Activated CD8-positive, alpha-beta memory T cell treated with anti-CD3 and anti-CD28 coated beads, Interleukin-2, amount 10 ng/mL, durations not matched to agents 7 days and 5 days (primary cell): ENCODE data around the gene PACRG. TPM values are rescaled to one million over a fixed set of nuclear protein-coding genes. Genes with fewer than 3 reads are reported as not detected.

Experiments
- ATAC-seq: fragments of 150-1000 bp; cut with Tn5 transposase; one replicate; pipeline ENCODE4 v1.10.0; 2021; ENCODE audit warnings: moderate library complexity
- CTCF ChIA-PET: fragments of 350-600 bp; sonication (Branson Sonifier 250); formaldehyde crosslinking; loops from one replicate; lab custom pipeline; 2021; ENCODE audit warnings: antibody characterized with exemption; lab: Charles Lee
- DNase-seq: peaks from one replicate; pipeline ENCODE4 v3.0.0-alpha.2; 2020
- H3K27ac Mint-ChIP-seq: one replicate; pipeline ENCODE4 v1.8.0; 2021; ENCODE audit warnings: mild to moderate bottlenecking, mixed read lengths
- H3K27me3 Mint-ChIP-seq: one replicate; pipeline ENCODE4 v1.8.0; 2021; ENCODE audit warnings: mixed read lengths
- H3K36me3 Mint-ChIP-seq: one replicate; pipeline ENCODE4 v1.8.0; 2021; ENCODE audit warnings: mild to moderate bottlenecking, mixed read lengths
- H3K4me1 Mint-ChIP-seq: one replicate; pipeline ENCODE4 v1.8.0; 2021; ENCODE audit warnings: mixed read lengths
- H3K4me3 Mint-ChIP-seq: one replicate; pipeline ENCODE4 v1.8.0; 2021; ENCODE audit warnings: mild to moderate bottlenecking, moderate library complexity, mixed read lengths
- H3K9me3 Mint-ChIP-seq: one replicate; pipeline ENCODE4 v1.8.0; 2022; ENCODE audit warnings: low read depth, mixed read lengths
- total RNA-seq, 2 experiments: library from RNA; stranded (reverse); gene quantifications; one replicate each; pipeline ENCODE4 v1.2.3, GENCODE V29; 2021

PACRG gene
- total RNA-seq, 2 experiments from 2014 or later, result not detected

DNA sequence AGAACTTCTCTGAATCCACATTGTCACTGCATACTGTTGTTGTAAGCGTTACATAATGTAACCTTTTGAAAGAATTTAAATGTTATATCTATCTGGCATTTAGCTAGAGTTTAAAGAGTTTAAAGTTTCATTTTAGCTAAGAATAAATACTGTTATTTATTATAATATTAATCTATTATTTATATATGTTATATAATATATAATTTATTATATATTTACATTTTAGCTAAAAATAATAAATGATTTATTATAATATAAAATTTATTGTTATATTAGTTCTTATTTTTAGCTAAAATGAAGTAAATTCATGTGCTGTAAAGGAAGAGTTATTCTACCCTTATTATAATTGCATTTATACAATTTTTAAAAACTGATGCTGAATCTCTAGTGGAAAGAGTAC, 431.3 kb downstream of the PACRG start:
- no peaks in the 10 kb centered on the region for H3K9me3 Mint-ChIP-seq

GRCh38 chr6:163159689-163160088, 431.9 kb downstream of the PACRG start:
- Mint-ChIP-seq H3K36me3 (no peaks in the 10 kb centered on the region), H3K4me3 (no peak overlapping the region), H3K4me1 (no peaks in the 10 kb centered on the region), H3K27me3 (no peaks in the 10 kb centered on the region), H3K9me3 (no peaks in the 10 kb centered on the region), H3K27ac (no peak overlapping the region)
- ATAC-seq (no peak), DNase-seq (no peak)
- CTCF ChIA-PET, result no interaction called here

More for the DNA sequence above, 431.3 kb downstream of the PACRG start:
- Mint-ChIP-seq H3K4me3 (no peak overlapping the region), H3K27ac (no peak overlapping the region), H3K36me3 (no peaks in the 10 kb centered on the region), H3K4me1 (no peaks in the 10 kb centered on the region), H3K27me3 (no peaks in the 10 kb centered on the region)
- CTCF ChIA-PET, result no interaction called here
- ATAC-seq (no peak), DNase-seq (no peak)

DNA sequence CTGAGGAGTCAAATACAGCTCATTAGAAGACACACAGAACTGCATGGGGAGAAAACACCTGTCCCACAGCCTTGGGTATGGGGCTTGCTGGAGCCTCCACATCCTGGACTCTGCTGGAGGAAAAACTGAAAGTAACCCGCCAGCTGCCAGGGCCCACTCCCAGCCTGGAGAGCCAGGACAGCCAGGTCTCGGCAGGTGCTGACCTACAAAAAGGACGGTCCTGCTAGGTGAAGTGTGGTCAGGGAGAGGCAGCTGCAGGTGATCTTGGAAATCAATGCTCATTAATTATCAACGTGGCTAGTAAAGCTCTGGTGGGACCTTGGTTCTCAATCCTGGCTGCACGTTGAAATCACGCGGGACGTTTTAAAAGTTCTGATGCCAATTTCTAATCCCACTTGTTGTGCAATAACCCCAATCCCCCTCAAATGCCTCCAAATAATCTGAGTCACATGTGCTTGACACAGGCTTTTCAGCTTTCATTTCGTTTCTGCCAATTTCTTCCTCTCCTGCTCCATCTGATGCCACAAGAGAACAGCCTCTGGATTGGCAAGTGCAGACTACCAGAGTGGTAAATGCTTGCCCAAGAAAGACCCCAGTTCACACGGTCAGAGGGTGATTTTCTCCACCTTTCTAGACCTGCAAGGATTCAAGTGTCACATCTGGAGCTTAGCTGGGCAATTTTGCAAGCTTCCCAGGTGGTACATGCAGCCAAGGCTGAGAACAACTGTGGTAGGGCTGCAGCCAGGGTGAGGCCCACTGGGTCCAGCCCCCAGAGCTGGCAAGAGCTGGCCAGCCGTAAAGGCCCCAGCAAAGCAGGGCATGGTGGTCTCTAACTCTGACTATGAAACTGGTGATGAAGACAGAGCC, 434.5 kb downstream of the PACRG start:
- H3K9me3 Mint-ChIP-seq, result no peaks in the 10 kb centered on the region
- H3K4me3 Mint-ChIP-seq, result no peak overlapping the region
- no peaks in the 10 kb centered on the region for H3K27me3 Mint-ChIP-seq
- CTCF ChIA-PET, result no interaction called here
- ATAC-seq (no peak), DNase-seq (no peak)
- no peaks in the 10 kb centered on the region for H3K36me3 Mint-ChIP-seq
- no peaks in the 10 kb centered on the region for H3K4me1 Mint-ChIP-seq
- H3K27ac Mint-ChIP-seq, result no peak overlapping the region

DNA sequence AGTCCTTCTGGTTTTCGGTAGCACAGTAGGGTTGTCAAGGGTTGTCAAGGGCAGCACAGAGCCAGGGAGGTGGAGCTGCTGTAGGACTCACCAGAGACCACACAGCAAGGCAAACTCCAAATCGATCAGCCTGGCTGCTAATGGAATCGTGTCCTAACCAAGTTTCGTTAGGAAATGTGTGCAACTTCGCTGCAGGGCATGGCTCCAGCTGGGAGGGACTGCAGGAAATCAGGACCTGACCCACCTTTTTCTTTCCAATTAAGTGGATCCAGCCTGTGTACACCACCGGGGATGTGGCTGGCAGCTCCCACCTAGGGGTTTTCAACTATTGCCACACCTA, 435.1 kb downstream of the PACRG start:
- ATAC-seq (no peak), DNase-seq (no peak)
- H3K27ac Mint-ChIP-seq, result no peak overlapping the region
- no peaks in the 10 kb centered on the region for H3K27me3 Mint-ChIP-seq
- CTCF ChIA-PET, result no interaction called here
- H3K4me3 Mint-ChIP-seq, result no peak overlapping the region
- H3K4me1 Mint-ChIP-seq, result no peaks in the 10 kb centered on the region
- H3K9me3 Mint-ChIP-seq, result no peaks in the 10 kb centered on the region
- no peaks in the 10 kb centered on the region for H3K36me3 Mint-ChIP-seq

GRCh38 chr6:163164175-163164900, 436.6 kb downstream of the PACRG start:
- Mint-ChIP-seq H3K36me3 (no peaks in the 10 kb centered on the region), H3K4me1 (no peaks in the 10 kb centered on the region), H3K4me3 (no peak overlapping the region), H3K27me3 (no peaks in the 10 kb centered on the region), H3K27ac (no peak overlapping the region), H3K9me3 (no peaks in the 10 kb centered on the region)
- DNase-seq (no peak), ATAC-seq (no peak)
- CTCF ChIA-PET, result no interaction called here

DNA sequence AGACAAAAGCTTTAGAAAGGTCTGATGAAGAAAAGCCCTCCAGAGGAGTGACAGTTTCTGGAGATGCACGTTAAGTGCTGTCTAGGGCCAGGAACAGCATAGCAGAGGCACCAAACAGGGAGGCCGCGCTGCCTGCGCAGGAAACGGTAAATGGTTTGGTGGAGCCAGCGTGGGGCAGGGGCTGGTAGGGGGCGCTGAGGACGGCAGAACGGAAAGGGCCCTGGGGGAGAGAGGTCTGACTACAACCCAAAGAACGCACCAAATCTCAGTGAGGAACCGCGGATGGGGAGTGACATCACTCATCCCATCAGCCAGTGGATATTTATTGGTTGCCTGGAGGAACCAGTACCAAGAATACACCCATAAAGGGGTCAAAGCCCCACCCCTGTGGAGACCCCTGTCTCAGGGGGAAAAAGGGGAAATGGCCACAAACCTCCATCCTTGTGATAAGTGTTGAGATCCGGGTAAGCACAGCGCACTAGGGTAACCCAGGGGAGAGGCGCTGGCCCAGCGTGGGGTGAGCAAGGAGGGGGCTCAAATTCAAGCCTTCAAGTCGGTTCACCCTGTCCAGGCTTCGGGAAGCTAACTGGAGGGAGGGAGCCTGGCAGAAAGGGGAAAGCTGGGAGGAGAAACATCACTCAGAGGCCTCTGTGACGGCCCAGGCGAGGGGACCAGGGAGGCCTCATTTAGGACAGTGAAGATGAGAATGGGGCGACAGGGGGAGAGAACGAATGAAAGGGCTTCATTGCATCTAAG, 437.6 kb downstream of the PACRG start:
- DNase-seq (no peak), ATAC-seq (no peak)
- Mint-ChIP-seq H3K36me3 (no peaks in the 10 kb centered on the region), H3K4me3 (no peak overlapping the region), H3K4me1 (no peaks in the 10 kb centered on the region), H3K27me3 (no peaks in the 10 kb centered on the region), H3K9me3 (no peaks in the 10 kb centered on the region), H3K27ac (no peak overlapping the region)
- CTCF ChIA-PET, result no interaction called here

GRCh38 chr6:163165922-163166321, 438.1 kb downstream of the PACRG start:
- no peak for DNase-seq
- Mint-ChIP-seq H3K27me3 (no peaks in the 10 kb centered on the region), H3K27ac (no peak overlapping the region), H3K4me1 (no peaks in the 10 kb centered on the region), H3K9me3 (no peaks in the 10 kb centered on the region), H3K4me3 (no peak overlapping the region), H3K36me3 (no peaks in the 10 kb centered on the region)
- ATAC-seq, result no peak
- CTCF ChIA-PET, result no interaction called here

DNA sequence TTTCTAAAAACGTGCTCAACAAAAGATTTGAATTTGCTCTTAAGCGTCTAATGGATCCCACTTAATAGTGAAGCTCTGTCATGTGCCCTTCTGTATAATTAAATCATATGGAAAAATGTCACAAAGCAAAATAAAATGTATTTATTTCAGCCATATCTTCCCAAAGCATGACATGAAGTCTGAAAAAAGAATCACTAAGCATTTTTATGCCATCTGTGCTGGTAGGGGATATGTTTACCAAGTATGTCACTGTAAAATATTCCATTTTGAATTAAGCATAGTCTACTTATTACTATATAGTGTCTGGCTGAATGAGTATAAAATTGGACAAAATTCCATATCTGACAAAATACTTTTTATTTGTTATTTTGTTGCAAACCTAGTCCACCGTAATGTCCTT, 438.7 kb downstream of the PACRG start:
- Mint-ChIP-seq H3K4me3 (no peak overlapping the region), H3K27me3 (no peaks in the 10 kb centered on the region), H3K27ac (no peak overlapping the region), H3K9me3 (no peaks in the 10 kb centered on the region), H3K4me1 (no peaks in the 10 kb centered on the region), H3K36me3 (no peaks in the 10 kb centered on the region)
- ATAC-seq (no peak), DNase-seq (no peak)
- CTCF ChIA-PET, result no interaction called here

DNA sequence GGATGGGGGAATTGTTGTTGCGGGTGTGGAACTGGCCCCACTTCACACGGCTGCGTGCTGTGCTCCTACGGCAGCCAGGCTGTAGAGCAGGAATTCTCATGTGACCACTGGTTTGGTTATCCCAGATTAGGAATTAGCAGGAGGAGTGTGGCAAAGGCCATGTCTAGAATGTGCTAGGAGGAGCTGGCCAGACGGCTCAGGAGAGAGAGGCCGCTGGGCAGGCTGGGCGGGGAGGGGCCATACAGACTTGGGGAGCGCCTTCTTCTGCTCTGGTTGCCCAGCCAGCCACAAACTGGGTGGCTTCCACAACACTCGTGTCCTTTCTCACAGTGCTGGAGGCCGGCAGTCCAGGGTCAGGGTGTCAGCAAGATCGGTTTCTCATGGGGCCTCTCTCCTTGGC, 441.7 kb downstream of the PACRG start:
- DNase-seq (no peak), ATAC-seq (no peak)
- no peak overlapping the region for H3K4me3 Mint-ChIP-seq
- CTCF ChIA-PET, result interaction anchor here (1.5 kb wide), 1 partner anchor 787 kb away, joined by 4 read pairs; no protein-coding TSS in a partner anchor
- no peaks in the 10 kb centered on the region for H3K9me3 Mint-ChIP-seq
- H3K4me1 Mint-ChIP-seq, result no peaks in the 10 kb centered on the region
- no peaks in the 10 kb centered on the region for H3K27me3 Mint-ChIP-seq
- H3K27ac Mint-ChIP-seq, result no peak overlapping the region
- no peaks in the 10 kb centered on the region for H3K36me3 Mint-ChIP-seq

- Mint-ChIP-seq H3K4me3 (no peak overlapping the region), H3K4me1 (no peaks in the 10 kb centered on the region), H3K36me3 (no peaks in the 10 kb centered on the region), H3K27me3 (no peaks in the 10 kb centered on the region), H3K9me3 (no peaks in the 10 kb centered on the region), H3K27ac (no peak overlapping the region)
- DNase-seq (no peak), ATAC-seq (no peak)
- CTCF ChIA-PET, result interaction anchor here (0.8 to 1.5 kb wide), 3 partner anchors 9 to 786 kb away, joined by 3 to 4 read pairs (median 3); no protein-coding TSS in a partner anchor
These were observed 442.6 kb downstream of the PACRG start for GRCh38 chr6:163170294-163170883.

- H3K4me1 Mint-ChIP-seq, result no peaks in the 10 kb centered on the region
- no peak overlapping the region for H3K4me3 Mint-ChIP-seq
- CTCF ChIA-PET, result no interaction called here
These were observed 446.0 kb downstream of the PACRG start for GRCh38 chr6:163173741-163174140.

DNA sequence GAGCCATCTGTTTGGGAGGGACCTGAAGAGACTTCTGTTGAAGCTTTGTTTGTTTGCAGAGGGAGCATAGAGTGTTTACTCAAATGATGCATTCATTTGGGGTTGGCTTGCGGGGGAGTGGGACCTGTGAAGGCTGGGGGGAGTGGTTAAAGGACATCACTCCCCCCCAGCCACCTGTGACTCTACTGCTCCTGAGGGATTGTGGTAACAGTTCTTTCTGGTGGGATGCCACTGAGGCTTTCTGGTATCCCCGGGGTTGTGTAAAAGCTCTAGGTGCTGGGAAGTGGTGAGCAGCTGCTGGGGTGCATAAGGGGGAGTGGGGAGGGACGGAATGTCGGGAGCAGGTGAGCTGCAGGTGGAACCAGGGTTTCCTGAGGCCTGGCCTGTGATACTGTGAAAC, 447.5 kb downstream of the PACRG start:
- Mint-ChIP-seq H3K36me3 (no peaks in the 10 kb centered on the region), H3K27me3 (peaks cover 2% of the 10 kb centered on the region), H3K4me3 (no peak overlapping the region), H3K9me3 (no peaks in the 10 kb centered on the region), H3K4me1 (no peaks in the 10 kb centered on the region), H3K27ac (no peak overlapping the region)
- CTCF ChIA-PET, result no interaction called here
- DNase-seq (no peak), ATAC-seq (no peak)

More at GRCh38 chr6:163173741-163174140, 446.0 kb downstream of the PACRG start:
- Mint-ChIP-seq H3K27ac (no peak overlapping the region), H3K9me3 (no peaks in the 10 kb centered on the region), H3K36me3 (no peaks in the 10 kb centered on the region), H3K27me3 (peaks cover 2% of the 10 kb centered on the region)
- DNase-seq (no peak), ATAC-seq (no peak)

- DNase-seq (no peak), ATAC-seq (no peak)
- Mint-ChIP-seq H3K27me3 (peaks cover 2% of the 10 kb centered on the region), H3K4me3 (no peak overlapping the region), H3K4me1 (no peaks in the 10 kb centered on the region), H3K27ac (no peak overlapping the region), H3K36me3 (no peaks in the 10 kb centered on the region), H3K9me3 (no peaks in the 10 kb centered on the region)
- CTCF ChIA-PET, result no interaction called here
These were observed 448.3 kb downstream of the PACRG start for GRCh38 chr6:163176097-163176496.
